Measurements from ENCODE around the gene SHCBP1.
"Not testable (repeated sequence)": the region's sequence is repeated elsewhere in the genome, so short reads cannot be mapped to it uniquely, and the experiment has no call there.

SHCBP1 gene

GRCh38 chr16:46621006-46621933, at the start of gene SHCBP1:
Gene SHCBP1, minus strand, starts transcription at chr16:46621379. Its CDS starts 20 bp downstream, at chr16:46621359.
- peak; percentile 69 for DNase-seq

GRCh38 chr16:46662123-46662522, 40.9 kb upstream of the SHCBP1 start:
- no peak for DNase-seq

- no peak for DNase-seq
Observed at GRCh38 chr16:46658925-46659324, 37.7 kb upstream of the SHCBP1 start.

GRCh38 chr16:46651305-46651704, 30.1 kb upstream of the SHCBP1 start:
- no peak for DNase-seq

GRCh38 chr16:46650254-46650623, 29.1 kb upstream of the SHCBP1 start:
- no peak for DNase-seq

GRCh38 chr16:46649588-46650253, 28.5 kb upstream of the SHCBP1 start:
- no peak for DNase-seq

- DNase-seq = no peak
Observed at GRCh38 chr16:46648656-46649055, 27.5 kb upstream of the SHCBP1 start.

GRCh38 chr16:46638947-46639925, 18.1 kb upstream of the SHCBP1 start:
- DNase-seq = no peak

- DNase-seq = no peak
Observed at GRCh38 chr16:46632778-46633733, 11.9 kb upstream of the SHCBP1 start.

- DNase-seq = peak; percentile 21
Observed at GRCh38 chr16:46629331-46630219, 8.4 kb upstream of the SHCBP1 start.

- no peak for DNase-seq
Observed at GRCh38 chr16:46627746-46628145, 6.6 kb upstream of the SHCBP1 start.

GRCh38 chr16:46626681-46627080, 5.5 kb upstream of the SHCBP1 start:
- not testable (repeated sequence) for DNase-seq

- DNase-seq = not testable (repeated sequence)
Observed at GRCh38 chr16:46624862-46625261, 3.7 kb upstream of the SHCBP1 start.

GRCh38 chr16:46623707-46624106, 2.5 kb upstream of the SHCBP1 start:
- DNase-seq = not testable (repeated sequence)

- DNase-seq = not testable (repeated sequence)
Observed at GRCh38 chr16:46623246-46623645, 2.1 kb upstream of the SHCBP1 start.

GRCh38 chr16:46621934-46622676, 926 bp upstream of the SHCBP1 start:
- DNase-seq = no peak

GRCh38 chr16:46620266-46621005, 743 bp downstream of the SHCBP1 start:
- no peak for DNase-seq

GRCh38 chr16:46618516-46618915, 2.7 kb downstream of the SHCBP1 start:
- DNase-seq = no peak

GRCh38 chr16:46614006-46614405, 7.2 kb downstream of the SHCBP1 start:
- DNase-seq = no peak

Data from NCI-H1694 (cell line).